H9 (cell line): ENCODE measurements around the gene CERK. TPM values are rescaled to one million over a fixed set of nuclear protein-coding genes. Genes with fewer than 3 reads are reported as not detected.

Experiments
- DNase-seq: peaks from one replicate; pipeline ENCODE4 v3.0.0-alpha.2; 2017
- H2AFZ ChIP-seq: one replicate; pipeline ENCODE4 v1.6.1; 2013; ENCODE audit warnings: mild to moderate bottlenecking, low read length, control low read depth, moderate library complexity
- H2AK5ac ChIP-seq: 2 replicates; pipeline ENCODE4 v1.6.1; 2013; ENCODE audit warnings: low read length, control low read depth, mixed read lengths; ENCODE audit not compliant: insufficient read length
- H2BK120ac ChIP-seq: one replicate; pipeline ENCODE4 v1.6.1; 2013; ENCODE audit warnings: low read depth, mild to moderate bottlenecking, low read length, control low read depth, inconsistent platforms; ENCODE audit not compliant: poor library complexity, severe bottlenecking
- H2BK12ac ChIP-seq: 2 replicates; pipeline ENCODE4 v1.6.1; 2013; ENCODE audit warnings: low read length, control low read depth, mixed read lengths, low read depth; ENCODE audit not compliant: insufficient read length
- H2BK15ac ChIP-seq: 2 replicates; pipeline ENCODE4 v1.6.1; 2013; ENCODE audit warnings: low read depth, low read length, control low read depth
- H2BK20ac ChIP-seq: one replicate; pipeline ENCODE4 v1.6.1; 2013; ENCODE audit warnings: low read depth, mild to moderate bottlenecking, low read length, control low read depth, inconsistent platforms; ENCODE audit not compliant: poor library complexity, severe bottlenecking
- H2BK5ac ChIP-seq: 2 replicates; pipeline ENCODE4 v1.6.1; 2013; ENCODE audit warnings: low read length, control low read depth, mixed read lengths; ENCODE audit not compliant: insufficient read length
- H3K14ac ChIP-seq: 2 replicates; pipeline ENCODE4 v1.6.1; 2013; ENCODE audit warnings: low read length, control low read depth; ENCODE audit not compliant: insufficient read depth
- H3K18ac ChIP-seq: 2 replicates; pipeline ENCODE4 v1.6.1; 2013; ENCODE audit warnings: low read depth, mild to moderate bottlenecking, mixed read lengths, low read length, control low read depth; ENCODE audit not compliant: insufficient read length
- H3K23ac ChIP-seq: 2 replicates; pipeline ENCODE4 v1.6.1; 2013; ENCODE audit warnings: low read length, control low read depth, mixed read lengths, low read depth; ENCODE audit not compliant: insufficient read length
- H3K23me2 ChIP-seq: 2 replicates; pipeline ENCODE4 v1.6.1; 2013; ENCODE audit warnings: low read depth, mild to moderate bottlenecking, mixed read lengths, low read length, control low read depth; ENCODE audit not compliant: insufficient read length, poor library complexity, severe bottlenecking
- H3K27ac ChIP-seq: 2 replicates; pipeline ENCODE4 v1.5.1; 2013; ENCODE audit warnings: low read length, control low read depth, mixed read lengths, low read depth; ENCODE audit not compliant: insufficient read length
- H3K27me3 ChIP-seq: 2 replicates; pipeline ENCODE4 v1.6.1; 2013; ENCODE audit warnings: low read length, control low read depth, inconsistent platforms; ENCODE audit not compliant: insufficient read depth
- H3K4ac ChIP-seq: 2 replicates; pipeline ENCODE4 v1.6.1; 2013; ENCODE audit warnings: low read depth, mild to moderate bottlenecking, control low read depth, inconsistent platforms, low read length, moderate library complexity
- H3K4me1 ChIP-seq: 2 replicates; pipeline ENCODE4 v1.6.1; 2013; ENCODE audit warnings: low read length, control low read depth, inconsistent platforms; ENCODE audit not compliant: insufficient read depth
- H3K4me2 ChIP-seq: 2 replicates; pipeline ENCODE4 v1.6.1; 2013; ENCODE audit warnings: low read length, control low read depth, mixed read lengths; ENCODE audit not compliant: insufficient read length, insufficient read depth
- H3K56ac ChIP-seq: 2 replicates; pipeline ENCODE4 v1.6.1; 2013; ENCODE audit warnings: low read depth, mild to moderate bottlenecking, mixed read lengths, low read length, control low read depth; ENCODE audit not compliant: insufficient read length
- H3K79me1 ChIP-seq: 2 replicates; pipeline ENCODE4 v1.6.1; 2013; ENCODE audit warnings: low read depth, mild to moderate bottlenecking, moderate library complexity, low read length, control low read depth, inconsistent platforms; ENCODE audit not compliant: insufficient read depth, poor library complexity, severe bottlenecking
- H3K79me2 ChIP-seq: 2 replicates; pipeline ENCODE4 v1.6.1; 2013; ENCODE audit warnings: low read length, control low read depth, inconsistent platforms; ENCODE audit not compliant: insufficient read depth
- H3K9ac ChIP-seq: 2 replicates; pipeline ENCODE4 v1.6.1; 2013; ENCODE audit warnings: low read length, control low read depth, mixed read lengths; ENCODE audit not compliant: insufficient read length; ENCODE audit errors: extremely low read depth
- H3K9me3 ChIP-seq: one replicate; pipeline ENCODE4 v1.6.1; 2013; ENCODE audit warnings: low read depth, low read length, inconsistent platforms; ENCODE audit not compliant: control insufficient read depth
- H3T11ph ChIP-seq: one replicate; pipeline ENCODE4 v1.6.1; 2013; ENCODE audit warnings: mild to moderate bottlenecking, low read length, control low read depth, inconsistent platforms
- H4K20me1 ChIP-seq: one replicate; pipeline ENCODE4 v1.6.1; 2013; ENCODE audit not compliant: control insufficient read depth, insufficient read length, insufficient read depth
- H4K5ac ChIP-seq: 2 replicates; pipeline ENCODE4 v1.6.1; 2013; ENCODE audit warnings: low read depth, mild to moderate bottlenecking, mixed read lengths, low read length, control low read depth; ENCODE audit not compliant: insufficient read length
- H4K8ac ChIP-seq: replicated peaks from 2 replicates; pipeline ENCODE4 v1.6.1; 2013; ENCODE audit warnings: low read length, control low read depth, mixed read lengths, low read depth; ENCODE audit not compliant: insufficient read length
- H4K91ac ChIP-seq: 2 replicates; pipeline ENCODE4 v1.6.1; 2013; ENCODE audit warnings: low read depth, mild to moderate bottlenecking, moderate library complexity, mixed read lengths, low read length, control low read depth; ENCODE audit not compliant: insufficient read length
- H3K27ac Mint-ChIP-seq, 3 experiments: 2 replicates in 2 of 3; 3 replicates in 1 of 3; pipeline ENCODE4 v1.8.0; 2020 to 2021; ENCODE audit warnings: mixed read lengths in 3 of 3, mild to moderate bottlenecking in 1 of 3, moderate library complexity in 1 of 3
- H3K27me3 Mint-ChIP-seq: 2 replicates; pipeline ENCODE4 v1.8.0; 2021; ENCODE audit warnings: low read depth, mild to moderate bottlenecking, moderate library complexity, mixed read lengths
- H3K36me3 Mint-ChIP-seq, 3 experiments: 2 replicates in 2 of 3; 3 replicates in 1 of 3; pipeline ENCODE4 v1.8.0; 2020 to 2021; ENCODE audit warnings: low read depth in 3 of 3, mixed read lengths in 3 of 3; ENCODE audit not compliant: insufficient read depth in 1 of 3
- H3K4me1 Mint-ChIP-seq, 2 experiments: 2 replicates each; pipeline ENCODE4 v1.8.0; 2020; ENCODE audit warnings: mixed read lengths in 2 of 2
- H3K4me3 Mint-ChIP-seq, 2 experiments: 2 replicates in 1 of 2; 3 replicates in 1 of 2; pipeline ENCODE4 v1.8.0; 2020 to 2021; ENCODE audit warnings: mild to moderate bottlenecking in 2 of 2, mixed read lengths in 2 of 2, moderate library complexity in 1 of 2
- H3K9me3 Mint-ChIP-seq, 2 experiments: 2 replicates in 1 of 2; 3 replicates in 1 of 2; pipeline ENCODE4 v1.8.0; 2020; ENCODE audit warnings: mild to moderate bottlenecking in 2 of 2, mixed read lengths in 2 of 2, moderate library complexity in 1 of 2
- CTCF ChIP-seq: fragments of 200-600 bp; sonication (generic); conservative IDR thresholded peaks from 3 replicates; pipeline ENCODE4 v1.8.0; 2021; ENCODE audit warnings: antibody characterized with exemption, mild to moderate bottlenecking
- WGBS: extraction: QIAGEN DNeasy Blood & Tissue Kit; methylation state at CpG from one replicate; pipeline ENCODE4 v1.1.7; 2013; ENCODE audit warnings: missing lambda C conversion rate, low lambda C conversion rate, mixed read lengths; ENCODE audit not compliant: insufficient read length; ENCODE audit errors: extremely low coverage; 5-methylcytosine and 5-hydroxymethylcytosine counted together
- total RNA-seq: library from RNA; stranded (reverse); gene quantifications from 2 replicates; pipeline ENCODE4 v1.2.1, GENCODE V29; 2021

Gene CERK
- total RNA-seq, 1 experiment from 2014 or later, result 47.1 TPM

GRCh38 chr22:46755525-46755924, 17.5 kb upstream of the CERK start:
- no peak overlapping the region for H3K27ac ChIP-seq
- H3K79me1 ChIP-seq, result no peaks in the 10 kb centered on the region
- no peaks in the 10 kb centered on the region for H3K23me2 ChIP-seq
- H3K23ac ChIP-seq, result no peak overlapping the region
- TF ChIP-seq CTCF, result no peak
- H4K91ac ChIP-seq, result no peak overlapping the region
- H2AK5ac ChIP-seq, result no peak overlapping the region
- no peak overlapping the region for H4K8ac ChIP-seq
- Mint-ChIP-seq H3K4me3 (no peak overlapping the region), H3K9me3 (peaks cover 18 to 30% of the 10 kb centered on the region in 2 experiments), H3K4me1 (peaks cover 3 to 5% of the 10 kb centered on the region in 2 experiments; a peak in 3 of 4 replicates), H3K36me3 (peaks cover 14 to 27% (median 23%) of the 10 kb centered on the region in 3 experiments), H3K27me3 (peaks cover 4% of the 10 kb centered on the region), H3K27ac (no peak overlapping the region)
- no peak overlapping the region for H3K18ac ChIP-seq
- H3K4ac ChIP-seq, result no peak overlapping the region
- H3K27me3 ChIP-seq, result no peaks in the 10 kb centered on the region
- no peak overlapping the region for H3K14ac ChIP-seq
- H2BK20ac ChIP-seq, result no peak overlapping the region
- H3K4me2 ChIP-seq, result no peak overlapping the region
- H4K5ac ChIP-seq, result no peak overlapping the region
- H3K9me3 ChIP-seq, result no peaks in the 10 kb centered on the region
- no peak overlapping the region for H3K56ac ChIP-seq
- no peaks in the 10 kb centered on the region for H3K4me1 ChIP-seq
- no peaks in the 10 kb centered on the region for H4K20me1 ChIP-seq
- no peak overlapping the region for H3T11ph ChIP-seq
- WGBS, result no CpG with 5 or more reads among the region's 2 CpGs
- no peak overlapping the region for H2BK120ac ChIP-seq
- no peak overlapping the region for H3K9ac ChIP-seq
- H2BK15ac ChIP-seq, result no peak overlapping the region
- DNase-seq, result no peak
- H2BK12ac ChIP-seq, result no peak overlapping the region
- no peak overlapping the region for H2BK5ac ChIP-seq
- no peak overlapping the region for H2AFZ ChIP-seq
- no peaks in the 10 kb centered on the region for H3K79me2 ChIP-seq
